Peyer's patch (tissue), 4 donors: Measurements from ENCODE around the gene AICDA. TPM values are rescaled to one million over a fixed set of nuclear protein-coding genes. Genes with fewer than 3 reads are reported as not detected.

ENCODE experiments used
- DNase-seq, 3 donors: peaks; one replicate each; pipeline ENCODE4 v3.0.0-alpha.2; 2017 to 2019
- H3K27ac ChIP-seq, 4 donors: fragments of 200-600 bp; sonication (generic); one replicate each; pipeline ENCODE4 v1.5.1; 2016 to 2019
- H3K27me3 ChIP-seq, 2 donors: fragments of 200-600 bp; sonication (generic); one replicate each; pipeline ENCODE4 v1.5.1; 2019
- H3K36me3 ChIP-seq, 3 donors: fragments of 200-600 bp; sonication (generic); one replicate each; pipeline ENCODE4 v1.5.1; 2016 to 2019
- H3K4me1 ChIP-seq, 4 donors: fragments of 200-600 bp; sonication (generic); one replicate each; pipeline ENCODE4 v1.5.1; 2016 to 2019
- H3K4me3 ChIP-seq, 4 donors: fragments of 200-600 bp; sonication (generic); 1 replicate in 3 of 4; 2 replicates in 1 of 4; pipeline ENCODE4 v1.5.1; 2016 to 2019; ENCODE audit warnings: mild to moderate bottlenecking in 1 of 4
- H3K9me3 ChIP-seq, 4 donors: fragments of 200-600 bp; sonication (generic); one replicate each; pipeline ENCODE4 v1.5.1; 2016 to 2019; ENCODE audit warnings: mild to moderate bottlenecking in 1 of 4
- POLR2A ChIP-seq, 2 donors: fragments of 450-650 bp; IDR thresholded peaks; one replicate each; pipeline ENCODE4 v1.5.1; 2017; ENCODE audit warnings: antibody characterized with exemption in 2 of 2, mild to moderate bottlenecking in 2 of 2, moderate library complexity in 2 of 2
- total RNA-seq, 4 donors: library from RNA; depleted of rRNA; stranded (reverse); fragments of >200 nt; gene quantifications; one replicate each; pipeline ENCODE4 v1.1.0, GENCODE V29; 2016
- TF ChIP-seq, protein P1 (sequence below), 6 experiments: fragments of 450-650 bp in 4 of 6; fragments of 200-600 bp in 2 of 6; sonication (generic) in 1 of 6; IDR thresholded peaks; one replicate each; pipeline ENCODE4 v1.5.1; 2017 to 2019; ENCODE audit warnings: antibody characterized with exemption in 6 of 6, mild to moderate bottlenecking in 3 of 6, moderate library complexity in 1 of 6

The AICDA gene
- total RNA-seq, 4 donors from 2014 or later = 1.8 to 5.4 (median 1.9) TPM; not detected in 1

DNA sequence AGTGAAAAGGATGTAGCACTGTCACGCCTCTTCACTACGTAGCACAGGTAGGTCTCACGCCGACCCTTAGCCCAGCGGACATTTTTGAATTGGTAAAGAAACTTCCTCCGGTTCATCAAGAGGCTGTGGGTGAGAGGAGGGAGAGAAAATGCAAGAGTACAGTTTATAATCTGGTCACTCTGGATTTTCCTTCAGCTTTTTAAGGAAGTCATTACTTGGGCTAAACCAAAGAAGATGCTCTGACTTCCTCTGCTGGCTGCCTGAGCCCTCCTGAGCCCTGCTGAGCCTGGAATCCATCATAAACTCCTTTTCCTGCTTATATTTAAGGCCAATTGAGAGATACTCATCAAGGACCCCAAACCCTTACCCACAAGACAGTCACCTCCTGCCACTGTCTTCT lies 5.8 kb downstream of the AICDA start:
- DNase-seq = no peak

DNA sequence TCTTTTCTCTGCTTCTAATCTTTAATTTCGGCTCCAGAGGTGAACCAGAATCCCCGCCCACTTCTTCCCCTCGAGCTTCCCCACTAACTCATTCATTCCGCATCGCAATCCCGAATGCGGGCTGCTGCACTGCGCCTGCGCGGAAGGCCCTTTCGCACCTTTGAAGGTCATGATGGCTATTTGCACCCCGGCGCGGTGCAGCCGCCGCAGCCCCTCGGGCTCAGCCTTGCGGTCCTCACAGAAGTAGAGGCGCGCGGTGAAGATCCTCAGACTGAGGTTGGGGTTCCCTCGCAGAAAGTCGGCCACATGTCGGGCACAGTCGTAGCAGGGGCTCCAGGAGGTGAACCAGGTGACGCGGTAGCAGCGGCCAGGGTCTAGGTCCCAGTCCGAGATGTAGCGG lies 7.6 kb downstream of the AICDA start:
- TF ChIP-seq, protein P1, sequence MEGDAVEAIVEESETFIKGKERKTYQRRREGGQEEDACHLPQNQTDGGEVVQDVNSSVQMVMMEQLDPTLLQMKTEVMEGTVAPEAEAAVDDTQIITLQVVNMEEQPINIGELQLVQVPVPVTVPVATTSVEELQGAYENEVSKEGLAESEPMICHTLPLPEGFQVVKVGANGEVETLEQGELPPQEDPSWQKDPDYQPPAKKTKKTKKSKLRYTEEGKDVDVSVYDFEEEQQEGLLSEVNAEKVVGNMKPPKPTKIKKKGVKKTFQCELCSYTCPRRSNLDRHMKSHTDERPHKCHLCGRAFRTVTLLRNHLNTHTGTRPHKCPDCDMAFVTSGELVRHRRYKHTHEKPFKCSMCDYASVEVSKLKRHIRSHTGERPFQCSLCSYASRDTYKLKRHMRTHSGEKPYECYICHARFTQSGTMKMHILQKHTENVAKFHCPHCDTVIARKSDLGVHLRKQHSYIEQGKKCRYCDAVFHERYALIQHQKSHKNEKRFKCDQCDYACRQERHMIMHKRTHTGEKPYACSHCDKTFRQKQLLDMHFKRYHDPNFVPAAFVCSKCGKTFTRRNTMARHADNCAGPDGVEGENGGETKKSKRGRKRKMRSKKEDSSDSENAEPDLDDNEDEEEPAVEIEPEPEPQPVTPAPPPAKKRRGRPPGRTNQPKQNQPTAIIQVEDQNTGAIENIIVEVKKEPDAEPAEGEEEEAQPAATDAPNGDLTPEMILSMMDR (IDR thresholded peaks at IDR 0.05) = no peak
- TF ChIP-seq POLR2A (IDR thresholded peaks at IDR 0.05) = no peak
- no peaks in the 10 kb centered on the region for H3K27me3 ChIP-seq
- H3K4me3 ChIP-seq = no peak overlapping the region
- H3K27ac ChIP-seq = no peak overlapping the region
- no peaks in the 10 kb centered on the region for H3K36me3 ChIP-seq
- DNase-seq = no peak
- H3K9me3 ChIP-seq = no peaks in the 10 kb centered on the region
- peaks cover 0 to 4% (median 0%) of the 10 kb centered on the region in 4 donors for H3K4me1 ChIP-seq

More for the DNA sequence above, 5.8 kb downstream of the AICDA start:
- Histone ChIP-seq H3K4me3 (no peak overlapping the region), H3K36me3 (no peaks in the 10 kb centered on the region), H3K27ac (no peak overlapping the region), H3K4me1 (peaks cover 0 to 4% (median 0%) of the 10 kb centered on the region in 4 donors), H3K9me3 (no peaks in the 10 kb centered on the region), H3K27me3 (no peaks in the 10 kb centered on the region)
- TF ChIP-seq, protein P1 (IDR thresholded peaks at IDR 0.05) = no peak
- TF ChIP-seq POLR2A (IDR thresholded peaks at IDR 0.05) = no peak

GRCh38 chr12:8603856-8604255 lies 8.8 kb downstream of the AICDA start:
- H3K4me1 ChIP-seq = no peaks in the 10 kb centered on the region
- H3K27ac ChIP-seq = no peak overlapping the region
- no peaks in the 10 kb centered on the region for H3K9me3 ChIP-seq
- no peak overlapping the region for H3K4me3 ChIP-seq
- no peak for TF ChIP-seq POLR2A (IDR thresholded peaks at IDR 0.05)
- TF ChIP-seq, protein P1 (IDR thresholded peaks at IDR 0.05) = peak in 2 of 6 experiments; percentile 14
- no peaks in the 10 kb centered on the region for H3K27me3 ChIP-seq
- no peaks in the 10 kb centered on the region for H3K36me3 ChIP-seq
- no peak for DNase-seq

GRCh38 chr12:8603286-8603685 lies 9.4 kb downstream of the AICDA start:
- no peak for DNase-seq
- Histone ChIP-seq H3K4me1 (no peaks in the 10 kb centered on the region), H3K9me3 (no peaks in the 10 kb centered on the region), H3K27ac (no peak overlapping the region), H3K36me3 (no peaks in the 10 kb centered on the region), H3K4me3 (no peak overlapping the region), H3K27me3 (no peaks in the 10 kb centered on the region)
- TF ChIP-seq POLR2A (IDR thresholded peaks at IDR 0.05) = no peak
- TF ChIP-seq, protein P1 (IDR thresholded peaks at IDR 0.05) = no peak

GRCh38 chr12:8596561-8596960 lies 16.1 kb downstream of the AICDA start:
- Histone ChIP-seq H3K4me1 (no peaks in the 10 kb centered on the region), H3K4me3 (no peak overlapping the region), H3K36me3 (no peaks in the 10 kb centered on the region), H3K9me3 (no peaks in the 10 kb centered on the region), H3K27ac (no peak overlapping the region), H3K27me3 (no peaks in the 10 kb centered on the region)
- TF ChIP-seq, protein P1 (IDR thresholded peaks at IDR 0.05) = no peak
- no peak for TF ChIP-seq POLR2A (IDR thresholded peaks at IDR 0.05)
- no peak for DNase-seq

DNA sequence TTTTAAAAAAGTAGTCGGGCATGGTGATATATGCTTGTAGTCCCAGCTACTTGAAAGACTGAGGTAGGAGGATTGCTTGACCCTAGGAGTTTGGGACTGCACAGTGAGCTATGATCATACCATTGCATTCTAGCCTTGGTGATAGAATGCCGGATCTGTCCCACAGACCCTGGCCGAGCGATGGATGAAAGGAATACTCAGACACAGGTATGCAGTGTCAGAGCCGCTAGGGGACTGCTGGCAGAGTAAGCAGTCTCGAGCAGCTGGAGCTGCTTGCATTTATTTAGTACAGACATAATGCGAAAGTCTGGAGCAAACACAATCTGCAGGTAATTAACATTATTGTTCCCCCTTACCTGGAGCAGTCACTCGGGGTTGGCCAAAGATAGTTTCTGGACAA lies 18.6 kb downstream of the AICDA start:
- H3K9me3 ChIP-seq = no peaks in the 10 kb centered on the region
- no peaks in the 10 kb centered on the region for H3K27me3 ChIP-seq
- H3K4me3 ChIP-seq = no peak overlapping the region
- H3K36me3 ChIP-seq = no peaks in the 10 kb centered on the region
- no peak overlapping the region for H3K27ac ChIP-seq
- TF ChIP-seq, protein P1 (IDR thresholded peaks at IDR 0.05) = no peak
- no peak for TF ChIP-seq POLR2A (IDR thresholded peaks at IDR 0.05)
- no peak for DNase-seq
- H3K4me1 ChIP-seq = no peaks in the 10 kb centered on the region
